Smooth muscle cell (in vitro differentiated cells): ENCODE data around the gene MAGI3. TPM values are rescaled to one million over a fixed set of nuclear protein-coding genes. Genes with fewer than 3 reads are reported as not detected.

ENCODE experiments used
- DNase-seq: peaks from one replicate; lab custom pipeline; 2025; ENCODE audit not compliant: unreplicated experiment; lab: John Stamatoyannopoulos, UW
- H2AFZ ChIP-seq: fragments of 200-600 bp; sonication (generic); 2 replicates; pipeline ENCODE4 v1.6.0; 2016; ENCODE audit warnings: antibody characterized with exemption, low read depth, mild to moderate bottlenecking
- H3F3A ChIP-seq: fragments of 200-600 bp; sonication (generic); 2 replicates; pipeline ENCODE4 v1.6.0; 2017; ENCODE audit warnings: antibody characterized with exemption, low read depth
- H3K27ac ChIP-seq: fragments of 200-600 bp; sonication (generic); 2 replicates; pipeline ENCODE4 v1.5.1; 2016; ENCODE audit warnings: low read depth, mild to moderate bottlenecking
- H3K27me3 ChIP-seq: fragments of 200-600 bp; sonication (generic); 2 replicates; pipeline ENCODE4 v1.6.1; 2016; ENCODE audit warnings: low read depth, mild to moderate bottlenecking
- H3K36me3 ChIP-seq: fragments of 200-600 bp; sonication (generic); 2 replicates; pipeline ENCODE4 v1.5.1; 2016; ENCODE audit warnings: low read depth
- H3K4me1 ChIP-seq: fragments of 200-600 bp; sonication (generic); 2 replicates; pipeline ENCODE4 v1.5.1; 2016; ENCODE audit warnings: low read depth
- H3K4me2 ChIP-seq: fragments of 200-600 bp; sonication (generic); 2 replicates; pipeline ENCODE4 v1.6.0; 2016; ENCODE audit warnings: mild to moderate bottlenecking
- H3K4me3 ChIP-seq: fragments of 200-600 bp; sonication (generic); 2 replicates; pipeline ENCODE4 v1.5.1; 2016; ENCODE audit warnings: mild to moderate bottlenecking
- H3K79me2 ChIP-seq: fragments of 200-600 bp; sonication (generic); 2 replicates; pipeline ENCODE4 v1.6.0; 2016; ENCODE audit warnings: low read depth, mild to moderate bottlenecking
- H3K9ac ChIP-seq: fragments of 200-600 bp; sonication (generic); 2 replicates; pipeline ENCODE4 v1.6.0; 2016; ENCODE audit warnings: low read depth
- H3K9me3 ChIP-seq: fragments of 200-600 bp; sonication (generic); replicated peaks from 2 replicates; pipeline ENCODE4 v1.5.1; 2016; ENCODE audit warnings: low read depth
- H4K20me1 ChIP-seq: fragments of 200-600 bp; sonication (generic); 2 replicates; pipeline ENCODE4 v1.6.0; 2016; ENCODE audit warnings: low read depth
- CTCF ChIP-seq: fragments of 200-600 bp; sonication (generic); IDR thresholded peaks from 2 replicates; pipeline ENCODE4 v1.5.1; 2017; ENCODE audit warnings: borderline replicate concordance, mild to moderate bottlenecking, antibody characterized with exemption; ENCODE audit not compliant: insufficient read depth, poor library complexity, severe bottlenecking
- WGBS: methylation state at CpG from one replicate; pipeline ENCODE4 v1.1.7; 2016; ENCODE audit warnings: low lambda C conversion rate; 5-methylcytosine and 5-hydroxymethylcytosine counted together
- polyA plus RNA-seq: library from polyadenylated mRNA; unstranded; fragments of >200 nt; fragmentation: Nextera tagmentation; extraction: Ambion mirVana; gene quantifications from 2 replicates; pipeline ENCODE4 v1.2.1, GENCODE V29; 2016
- total RNA-seq: library from RNA; depleted of rRNA; stranded (reverse); fragments of >200 nt; gene quantifications from 2 replicates; pipeline ENCODE4 v1.2.3, GENCODE V29; 2014

MAGI3 gene
- total and polyA plus RNA-seq, 2 experiments from 2014 or later, result 10.9 to 19.1 TPM

GRCh38 chr1:113434874-113435175 is 44.5 kb downstream of the MAGI3 start:
- Histone ChIP-seq H3K36me3 (no peaks in the 10 kb centered on the region), H3K4me1 (no peaks in the 10 kb centered on the region), H3K4me3 (no peak overlapping the region), H3K27ac (no peak overlapping the region), H3K9me3 (no peaks in the 10 kb centered on the region), H3K4me2 (no peak overlapping the region), H3K9ac (no peak overlapping the region), H4K20me1 (peaks cover 61% of the 10 kb centered on the region), H2AFZ (no peak overlapping the region), H3K27me3 (no peaks in the 10 kb centered on the region), H3K79me2 (peaks cover 74% of the 10 kb centered on the region), H3F3A (no peaks in the 10 kb centered on the region)
- no peak for DNase-seq
- WGBS, result 96% methylated on average over 2 of the region's 2 CpGs
- no peak for TF ChIP-seq CTCF

- Histone ChIP-seq H3K79me2 (peaks cover 61% of the 10 kb centered on the region), H3K9me3 (no peaks in the 10 kb centered on the region), H3K27me3 (no peaks in the 10 kb centered on the region), H3K4me2 (no peak overlapping the region), H3K9ac (no peak overlapping the region), H3K36me3 (no peaks in the 10 kb centered on the region), H3K4me3 (no peak overlapping the region), H4K20me1 (peaks cover 53% of the 10 kb centered on the region), H3K4me1 (no peaks in the 10 kb centered on the region), H3K27ac (no peak overlapping the region), H3F3A (no peaks in the 10 kb centered on the region), H2AFZ (no peak overlapping the region)
- no peak for TF ChIP-seq CTCF
- no peak for DNase-seq
- 86% methylated on average over 3 of the region's 3 CpGs for WGBS
Measured at GRCh38 chr1:113437554-113438341, 47.4 kb downstream of the MAGI3 start.

GRCh38 chr1:113438505-113439276 is 48.4 kb downstream of the MAGI3 start:
- DNase-seq, result no peak
- H3K4me2 ChIP-seq, result no peak overlapping the region
- H3K79me2 ChIP-seq, result peaks cover 61% of the 10 kb centered on the region
- no peak overlapping the region for H3K9ac ChIP-seq
- H4K20me1 ChIP-seq, result peaks cover 46% of the 10 kb centered on the region
- no peak for TF ChIP-seq CTCF
- H3K27ac ChIP-seq, result no peak overlapping the region
- H3K4me3 ChIP-seq, result no peak overlapping the region
- no peak overlapping the region for H2AFZ ChIP-seq
- no peaks in the 10 kb centered on the region for H3F3A ChIP-seq
- H3K9me3 ChIP-seq, result no peaks in the 10 kb centered on the region
- WGBS, result 84% methylated on average over 3 of the region's 3 CpGs
- no peaks in the 10 kb centered on the region for H3K27me3 ChIP-seq
- H3K4me1 ChIP-seq, result no peaks in the 10 kb centered on the region
- no peaks in the 10 kb centered on the region for H3K36me3 ChIP-seq
